HL-60/S4 treated with phorbol 12-myristate 13-acetate at 8.2 ng/mL for 4 days and 3 days (cell line): Measurements from ENCODE around the gene CABP2.

Source experiments
- in situ Hi-C: fragments of 300-500 bp; cut with MboI; formaldehyde crosslinking; loops from 2 replicates; pipeline ENCODE4 v1.15.0; 2022; ENCODE audit warnings: low sequenced_read_pairs

The CABP2 gene

GRCh38 chr11:67508486-67509121, 14.6 kb downstream of the CABP2 start:
- in situ Hi-C loops = no loop called here

GRCh38 chr11:67507864-67508485, 15.3 kb downstream of the CABP2 start, which contains the start of gene CDK2AP2:
Gene CDK2AP2 (minus strand): TSS chr11:67508162. CDS start chr11:67508082, 80 bp downstream.
- in situ Hi-C loops = no loop called here

- in situ Hi-C loops = no loop called here
Measured at GRCh38 chr11:67507242-67507863, 15.9 kb downstream of the CABP2 start.

GRCh38 chr11:67506426-67507051, 16.7 kb downstream of the CABP2 start:
- in situ Hi-C loops = no loop called here

GRCh38 chr11:67505605-67506396, 17.4 kb downstream of the CABP2 start:
- in situ Hi-C loops = no loop called here

GRCh38 chr11:67504950-67505581, 18.2 kb downstream of the CABP2 start, which contains the start of gene PITPNM1:
Gene PITPNM1 (minus strand): TSS chr11:67505363. CDS start chr11:67504180, 1,183 bp downstream.
- in situ Hi-C loops = no loop called here

- in situ Hi-C loops = no loop called here
Measured at GRCh38 chr11:67504005-67504949, 19.0 kb downstream of the CABP2 start.

GRCh38 chr11:67503119-67504004, 19.9 kb downstream of the CABP2 start:
- in situ Hi-C loops = no loop called here

- in situ Hi-C loops = no loop called here
Measured at GRCh38 chr11:67502328-67502979, 20.8 kb downstream of the CABP2 start.

GRCh38 chr11:67501854-67502253, 21.4 kb downstream of the CABP2 start:
- in situ Hi-C loops = no loop called here

- in situ Hi-C loops = no loop called here
Measured at GRCh38 chr11:67500831-67501715, 22.2 kb downstream of the CABP2 start.

GRCh38 chr11:67500484-67500821, 22.8 kb downstream of the CABP2 start:
- in situ Hi-C loops = no loop called here

- in situ Hi-C loops = no loop called here
Measured at GRCh38 chr11:67499808-67500483, 23.3 kb downstream of the CABP2 start.

GRCh38 chr11:67498544-67498972, 24.7 kb downstream of the CABP2 start:
- in situ Hi-C loops = no loop called here

GRCh38 chr11:67497656-67498291, 25.5 kb downstream of the CABP2 start:
- in situ Hi-C loops = no loop called here

GRCh38 chr11:67496113-67496512, 27.1 kb downstream of the CABP2 start:
- in situ Hi-C loops = no loop called here
